ENCODE data around the gene URB1. TPM values are rescaled to one million over a fixed set of nuclear protein-coding genes. Genes with fewer than 3 reads are reported as not detected.

Gene URB1
- total and polyA plus RNA-seq, 8 donors: 11.4 to 15.7 (median 14.2) TPM

DNA sequence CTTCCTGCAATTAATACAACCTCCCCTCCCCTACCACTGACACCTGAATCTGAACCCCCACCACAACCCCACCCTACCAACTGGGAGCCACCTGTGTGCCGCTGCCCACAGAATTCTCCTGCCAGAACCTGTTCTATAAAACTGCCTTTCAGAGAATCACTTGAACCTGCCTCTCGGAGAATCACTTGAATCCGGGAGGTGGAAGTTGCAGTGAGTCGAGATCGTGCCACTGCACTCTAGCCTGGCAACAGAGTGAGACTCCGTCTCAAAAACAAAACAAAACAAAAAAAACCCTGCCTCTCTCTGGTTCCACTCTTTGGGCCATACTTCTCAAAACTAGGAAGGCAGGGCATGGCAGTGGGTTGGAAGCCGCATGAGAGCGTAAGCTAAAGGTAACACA, 5.7 kb downstream of the URB1 start:
- peaks cover 9 to 10% of the 10 kb centered on the region in 2 donors for H3K4me1 ChIP-seq
- peaks cover 0 to 33% of the 10 kb centered on the region in 2 donors for H3K36me3 ChIP-seq
- TF ChIP-seq, protein P1, sequence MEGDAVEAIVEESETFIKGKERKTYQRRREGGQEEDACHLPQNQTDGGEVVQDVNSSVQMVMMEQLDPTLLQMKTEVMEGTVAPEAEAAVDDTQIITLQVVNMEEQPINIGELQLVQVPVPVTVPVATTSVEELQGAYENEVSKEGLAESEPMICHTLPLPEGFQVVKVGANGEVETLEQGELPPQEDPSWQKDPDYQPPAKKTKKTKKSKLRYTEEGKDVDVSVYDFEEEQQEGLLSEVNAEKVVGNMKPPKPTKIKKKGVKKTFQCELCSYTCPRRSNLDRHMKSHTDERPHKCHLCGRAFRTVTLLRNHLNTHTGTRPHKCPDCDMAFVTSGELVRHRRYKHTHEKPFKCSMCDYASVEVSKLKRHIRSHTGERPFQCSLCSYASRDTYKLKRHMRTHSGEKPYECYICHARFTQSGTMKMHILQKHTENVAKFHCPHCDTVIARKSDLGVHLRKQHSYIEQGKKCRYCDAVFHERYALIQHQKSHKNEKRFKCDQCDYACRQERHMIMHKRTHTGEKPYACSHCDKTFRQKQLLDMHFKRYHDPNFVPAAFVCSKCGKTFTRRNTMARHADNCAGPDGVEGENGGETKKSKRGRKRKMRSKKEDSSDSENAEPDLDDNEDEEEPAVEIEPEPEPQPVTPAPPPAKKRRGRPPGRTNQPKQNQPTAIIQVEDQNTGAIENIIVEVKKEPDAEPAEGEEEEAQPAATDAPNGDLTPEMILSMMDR (IDR thresholded peaks at IDR 0.05): no peak
- DNase-seq (no peak), ATAC-seq (peak; percentile 68)
- no peak overlapping the region for H3K4me3 ChIP-seq
- no peaks in the 10 kb centered on the region for H3K9me3 ChIP-seq
- intact Hi-C loops (cut with DNase I): no loop called here
- no peak overlapping the region for H3K27ac ChIP-seq
- no peaks in the 10 kb centered on the region for H3K27me3 ChIP-seq

DNA sequence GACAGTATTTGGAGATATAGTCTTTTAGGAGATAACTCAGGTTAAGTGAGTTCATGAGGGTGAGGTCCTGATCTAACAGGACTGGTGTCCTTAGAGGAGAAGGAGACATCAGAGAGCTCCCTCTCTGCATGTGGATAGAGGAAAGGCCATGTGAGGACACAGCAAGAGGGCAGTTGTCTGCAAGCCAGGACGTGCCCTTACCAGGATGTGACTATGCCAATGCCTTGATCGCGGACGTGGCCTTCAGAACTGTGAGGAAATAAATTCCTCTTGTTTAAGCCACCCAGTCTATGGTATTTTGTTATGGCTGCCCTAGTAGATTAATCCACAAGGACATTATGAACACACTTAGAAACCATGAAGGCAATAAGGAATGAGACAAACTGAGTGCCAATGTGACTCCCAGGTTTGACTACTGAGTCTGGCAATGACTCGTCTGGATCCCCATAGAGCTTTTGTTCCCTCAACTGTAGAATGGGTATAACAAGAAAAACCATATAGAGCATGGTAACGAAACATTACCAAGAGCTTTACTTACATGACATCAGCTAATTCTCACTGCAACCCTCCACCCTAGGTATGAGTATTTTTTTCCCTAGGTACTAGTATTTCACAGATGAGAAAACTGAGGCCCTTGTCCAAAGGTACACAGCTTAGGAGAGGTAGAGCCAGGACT, 6.5 kb downstream of the URB1 start:
- H3K36me3 ChIP-seq: peaks cover 0 to 39% of the 10 kb centered on the region in 2 donors
- H3K4me1 ChIP-seq: peaks cover under 1 to 2% of the 10 kb centered on the region in 2 donors
- H3K27me3 ChIP-seq: no peaks in the 10 kb centered on the region
- ATAC-seq (no peak), DNase-seq (no peak)
- TF ChIP-seq, protein P1 (IDR thresholded peaks at IDR 0.05): no peak
- no peak overlapping the region for H3K4me3 ChIP-seq
- no peak overlapping the region for H3K27ac ChIP-seq
- intact Hi-C loops (cut with DNase I): no loop called here
- H3K9me3 ChIP-seq: no peaks in the 10 kb centered on the region

DNA sequence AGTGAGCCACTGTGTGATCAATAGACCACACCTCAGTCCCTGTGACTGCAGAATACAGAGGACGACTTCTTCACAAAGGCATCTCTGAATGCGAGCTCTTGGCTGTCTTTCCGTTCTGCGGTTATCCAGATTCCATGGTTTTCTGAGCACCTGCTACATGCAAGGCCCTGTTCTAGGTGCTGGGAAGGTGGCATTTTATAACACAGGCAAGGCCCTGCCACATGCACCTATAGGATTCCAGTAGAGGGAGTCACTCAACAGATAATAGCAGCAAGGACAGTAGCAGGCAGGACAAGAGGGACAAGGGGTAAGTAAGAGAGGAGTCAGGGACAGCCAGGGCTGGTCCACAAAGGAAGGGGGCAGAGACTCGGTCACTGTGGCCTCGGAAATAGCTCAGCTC, 9.0 kb downstream of the URB1 start:
- no peak for ATAC-seq
- peaks cover 0 to 60% of the 10 kb centered on the region in 2 donors for H3K36me3 ChIP-seq
- intact Hi-C loops (cut with DNase I): no loop called here
- DNase-seq: no peak
- no peak overlapping the region for H3K4me3 ChIP-seq
- TF ChIP-seq, protein P1 (IDR thresholded peaks at IDR 0.05): no peak
- no peak overlapping the region for H3K27ac ChIP-seq
- no peaks in the 10 kb centered on the region for H3K27me3 ChIP-seq
- no peaks in the 10 kb centered on the region for H3K9me3 ChIP-seq
- no peaks in the 10 kb centered on the region for H3K4me1 ChIP-seq

DNA sequence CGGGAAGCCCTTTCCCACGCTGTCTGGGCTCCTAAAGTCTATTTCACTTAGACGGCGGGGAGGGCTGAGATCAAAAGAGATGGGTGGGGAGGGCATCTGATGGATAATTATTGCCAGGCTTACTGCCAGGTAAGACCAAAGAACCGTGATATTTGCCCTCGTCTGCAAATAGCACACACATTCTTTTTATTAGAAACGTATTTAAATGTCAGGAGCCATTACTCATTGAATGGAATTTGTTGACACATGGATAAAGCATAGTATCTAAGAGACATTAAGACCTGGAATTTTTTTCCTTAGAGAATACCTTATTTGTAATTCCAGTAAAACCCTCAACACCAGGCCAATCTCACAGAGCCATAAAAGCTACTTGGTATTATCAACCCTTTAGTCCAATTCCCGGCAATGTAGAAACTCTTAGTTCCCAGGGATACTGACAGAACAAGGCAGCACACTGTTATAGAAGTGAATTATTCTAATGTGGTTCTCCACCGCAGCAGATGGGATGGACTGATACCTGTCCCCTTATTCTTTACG, 10.6 kb downstream of the URB1 start:
- peaks cover 0 to 77% of the 10 kb centered on the region in 2 donors for H3K36me3 ChIP-seq
- no peaks in the 10 kb centered on the region for H3K4me1 ChIP-seq
- no peaks in the 10 kb centered on the region for H3K27me3 ChIP-seq
- H3K9me3 ChIP-seq: no peaks in the 10 kb centered on the region
- intact Hi-C loops (cut with DNase I): no loop called here
- no peak for DNase-seq
- H3K27ac ChIP-seq: no peak overlapping the region
- TF ChIP-seq, protein P1 (IDR thresholded peaks at IDR 0.05): no peak
- ATAC-seq: no peak
- no peak overlapping the region for H3K4me3 ChIP-seq

DNA sequence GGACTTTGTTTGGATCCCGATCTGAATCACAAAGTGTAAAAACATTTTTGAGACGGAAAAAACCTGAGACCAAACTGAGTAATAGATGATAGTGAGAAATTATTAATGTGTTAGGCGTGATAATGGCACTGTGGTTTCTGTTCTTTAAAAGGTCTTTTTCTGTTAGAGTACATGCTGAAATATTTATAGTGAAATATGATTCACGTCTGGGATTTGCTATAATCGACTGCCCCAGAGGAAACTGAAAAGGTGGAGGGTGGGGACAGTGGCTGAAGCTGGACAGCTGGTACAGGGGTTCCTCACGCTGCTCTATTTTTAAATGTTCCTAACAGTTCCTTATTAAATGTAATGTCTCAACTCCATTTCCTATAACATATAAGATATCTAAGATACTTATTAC, 11.2 kb downstream of the URB1 start:
- intact Hi-C loops (cut with DNase I): no loop called here
- Histone ChIP-seq H3K9me3 (no peaks in the 10 kb centered on the region), H3K36me3 (peaks cover 0 to 82% of the 10 kb centered on the region in 2 donors), H3K27ac (no peak overlapping the region), H3K27me3 (no peaks in the 10 kb centered on the region), H3K4me1 (no peaks in the 10 kb centered on the region), H3K4me3 (no peak overlapping the region)
- DNase-seq: no peak
- no peak for ATAC-seq
- TF ChIP-seq, protein P1 (IDR thresholded peaks at IDR 0.05): no peak
